A673 (cell line): ENCODE data around the gene H19.

ENCODE experiments used
- CTCF ChIP-seq: fragments of 300-800, 200-600 bp; sonication (generic); conservative IDR thresholded peaks from 2 replicates; pipeline ENCODE4 v1.5.1; 2017; ENCODE audit warnings: low read depth, mild to moderate bottlenecking, antibody characterized with exemption, low read length, moderate library complexity, mixed read lengths
- EZH2 ChIP-seq: fragments of 200-600 bp; sonication (generic); IDR thresholded peaks from 2 replicates; pipeline ENCODE4 v1.6.1; 2017; ENCODE audit warnings: borderline replicate concordance, low read depth, mild to moderate bottlenecking, mixed read lengths, antibody characterized with exemption, low read length; ENCODE audit not compliant: poor library complexity, severe bottlenecking

- no peak for TF ChIP-seq CTCF
- no peak for TF ChIP-seq EZH2
These were observed 8.8 kb downstream of the H19 start for GRCh38 chr11:1988667-1989317.
